GM12891 (cell line): ENCODE results near the gene PNPLA6. TPM values are rescaled to one million over a fixed set of nuclear protein-coding genes. Genes with fewer than 3 reads are reported as not detected.

Experiments used
- DNase-seq: peaks from one replicate; pipeline ENCODE4 v3.0.0; 2011; ENCODE audit warnings: low spot score; ENCODE audit not compliant: insufficient read length
- FAIRE-seq: peaks from 2 replicates; lab custom pipeline; 2011; peaks lifted over from hg19 to GRCh38; lab: Jason Lieb, UNC
- PAX5 ChIP-seq: IDR thresholded peaks from 2 replicates; pipeline ENCODE4 v1.6.1; 2011; ENCODE audit warnings: low read length, moderate library complexity, mild to moderate bottlenecking; ENCODE audit not compliant: insufficient read depth, severe bottlenecking
- POLR2A ChIP-seq: IDR thresholded peaks from 2 replicates; pipeline ENCODE4 v1.6.1; 2011; ENCODE audit warnings: low read depth, low read length, control low read depth
- POLR2AphosphoS5 ChIP-seq: IDR thresholded peaks from 2 replicates; pipeline ENCODE4 v1.6.1; 2011; ENCODE audit warnings: low read depth, low read length, control low read depth
- POU2F2 ChIP-seq: IDR thresholded peaks from 2 replicates; pipeline ENCODE4 v1.6.1; 2011; ENCODE audit warnings: low read depth, mild to moderate bottlenecking, control low read depth, low read length, moderate library complexity
- SPI1 ChIP-seq: IDR thresholded peaks from 2 replicates; pipeline ENCODE4 v1.6.1; 2011; ENCODE audit warnings: low read depth, low read length, control low read depth
- TAF1 ChIP-seq: IDR thresholded peaks from 2 replicates; pipeline ENCODE4 v1.6.1; 2011; ENCODE audit warnings: low read depth, low read length, control low read depth
- polyA plus RNA-seq: library from polyadenylated mRNA; unstranded; fragments of >200 nt; gene quantifications from one replicate; pipeline ENCODE4 v1.2.1, GENCODE V29; 2012; ENCODE audit warnings: low read depth, missing spikeins, inconsistent platforms; ENCODE audit not compliant: missing spikeins

PNPLA6 gene
- 51.3 TPM for polyA plus RNA-seq

GRCh38 chr19:7535047-7535997, at the start of gene PNPLA6:
TSS of gene PNPLA6 (plus strand) at chr19:7535717. CDS start at chr19:7535789, 72 bp downstream.
- FAIRE-seq = peak; percentile 100
- DNase-seq = peak; percentile 98
- TF ChIP-seq POU2F2 = peak; percentile 83
- 0 out of 2 replicates have a peak, but pooled peaks have one; percentile 11 for TF ChIP-seq SPI1
- peak; percentile 47; the same call in 1 of the 2 replicates for TF ChIP-seq POLR2AphosphoS5
- TF ChIP-seq POLR2A = no peak; the same call in 1 of the 2 replicates
- no peak for TF ChIP-seq PAX5
- no peak for TF ChIP-seq TAF1

- DNase-seq (no peak), FAIRE-seq (no peak)
- no peak for TF ChIP-seq TAF1
- no peak for TF ChIP-seq POLR2AphosphoS5
- TF ChIP-seq PAX5 = no peak
- TF ChIP-seq POLR2A = no peak
Observed at GRCh38 chr19:7486923-7487322, 48.6 kb upstream of the PNPLA6 start.

GRCh38 chr19:7488736-7489353, 46.7 kb upstream of the PNPLA6 start, which contains the start of gene PEX11G:
TSS of gene PEX11G (minus strand) at chr19:7489035. CDS start at chr19:7489010, 25 bp downstream.
- DNase-seq (peak; percentile 99), FAIRE-seq (peak; percentile 96)
- TF ChIP-seq TAF1 (no peak), POLR2A (peak; percentile 50; the same call in 1 of the 2 replicates), POLR2AphosphoS5 (0 out of 2 replicates have a peak, but pooled peaks have one; percentile 27), PAX5 (no peak)

GRCh38 chr19:7489609-7490044, 45.9 kb upstream of the PNPLA6 start:
- FAIRE-seq (no peak), DNase-seq (no peak)
- TF ChIP-seq TAF1 (no peak), POU2F2 (no peak), SPI1 (no peak), POLR2A (no peak), PAX5 (no peak), POLR2AphosphoS5 (no peak)

- FAIRE-seq = no peak
- TF ChIP-seq PAX5 (no peak), POU2F2 (no peak), POLR2A (no peak), TAF1 (no peak), POLR2AphosphoS5 (no peak), SPI1 (no peak)
- DNase-seq = no peak
Observed at GRCh38 chr19:7492142-7492541, 43.4 kb upstream of the PNPLA6 start.

- DNase-seq (no peak), FAIRE-seq (no peak)
- no peak for TF ChIP-seq POLR2AphosphoS5
- no peak for TF ChIP-seq PAX5
- no peak for TF ChIP-seq TAF1
- no peak for TF ChIP-seq POU2F2
Observed at GRCh38 chr19:7492558-7492957, 43.0 kb upstream of the PNPLA6 start.

- no peak for TF ChIP-seq POU2F2
- no peak for DNase-seq
- no peak for FAIRE-seq
Observed at GRCh38 chr19:7494416-7495098, 41.0 kb upstream of the PNPLA6 start.

GRCh38 chr19:7497292-7497691, 38.2 kb upstream of the PNPLA6 start:
- FAIRE-seq (no peak), DNase-seq (no peak)
- TF ChIP-seq POLR2A (no peak), SPI1 (no peak), POU2F2 (no peak), PAX5 (no peak), TAF1 (no peak), POLR2AphosphoS5 (no peak)

GRCh38 chr19:7500811-7501450, 34.6 kb upstream of the PNPLA6 start:
- DNase-seq = peak; percentile 68
- TF ChIP-seq POLR2AphosphoS5 = no peak
- TF ChIP-seq PAX5 = no peak
- TF ChIP-seq POU2F2 = no peak
- TF ChIP-seq POLR2A = no peak
- TF ChIP-seq TAF1 = no peak
- no peak for TF ChIP-seq SPI1
- peak; percentile 89 for FAIRE-seq
